Panc1 (cell line): ENCODE data around the gene SKAP1.

Experiments used
- POLR2AphosphoS5 ChIP-seq: IDR thresholded peaks from 2 replicates; pipeline ENCODE4 v1.6.1; 2012; ENCODE audit warnings: mild to moderate bottlenecking, low read depth, low read length, moderate library complexity
- SIN3A ChIP-seq: IDR thresholded peaks from 2 replicates; pipeline ENCODE4 v1.6.1; 2012; ENCODE audit warnings: low read depth, mild to moderate bottlenecking, low read length, moderate library complexity, borderline replicate concordance; ENCODE audit not compliant: insufficient read depth
- TCF7L2 ChIP-seq: IDR thresholded peaks from 2 replicates; pipeline ENCODE4 v1.6.1; 2011; ENCODE audit warnings: mild to moderate bottlenecking, low read depth, low read length, inconsistent platforms
- TF ChIP-seq, protein P1 (sequence below): fragments of 450-650 bp; IDR thresholded peaks from 2 replicates; pipeline ENCODE4 v1.5.1; 2017; ENCODE audit warnings: mild to moderate bottlenecking
- TF ChIP-seq, protein P2 (sequence below), 2 experiments: IDR thresholded peaks; 2 replicates each; pipeline ENCODE4 v1.6.1; 2011 to 2012; ENCODE audit warnings: low read depth in 2 of 2, control low read depth in 1 of 2, low read length in 1 of 2, mild to moderate bottlenecking in 1 of 2, moderate library complexity in 1 of 2; ENCODE audit not compliant: insufficient read depth in 1 of 2

DNA sequence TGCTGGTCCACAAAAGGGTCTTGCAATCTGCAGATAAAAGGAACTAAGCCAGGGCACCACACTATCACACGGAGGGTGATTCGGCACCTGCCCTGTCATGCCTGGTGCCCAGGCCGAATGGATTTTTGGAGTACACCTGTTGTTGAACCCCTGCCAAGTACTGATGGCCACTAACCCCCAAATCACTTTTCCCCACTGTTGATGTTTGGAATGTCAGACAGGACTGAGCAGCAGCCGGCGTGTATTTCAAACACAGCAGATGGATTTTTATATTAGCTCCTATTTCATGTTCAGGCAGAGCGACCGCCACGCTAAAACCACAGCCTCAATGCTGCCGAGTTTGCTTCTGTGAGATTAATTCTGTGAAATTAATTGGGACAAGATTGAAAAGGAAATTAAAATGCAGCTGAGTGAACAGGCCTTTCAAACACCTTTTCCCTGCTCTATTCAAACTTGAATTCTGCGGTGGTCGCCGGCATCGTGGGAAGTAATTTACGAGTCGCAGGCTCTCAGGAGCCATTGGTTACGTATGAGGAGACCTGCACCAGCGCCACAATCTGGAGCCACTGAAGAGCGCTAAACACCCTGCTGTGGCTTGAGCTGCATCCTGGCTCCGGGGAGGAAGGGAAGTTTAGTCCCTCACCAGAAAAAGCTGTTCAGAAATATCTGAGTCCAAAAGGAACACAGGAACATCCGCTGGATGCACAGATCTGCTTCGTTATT lies 274.0 kb downstream of the SKAP1 start:
- TF ChIP-seq, protein P1, sequence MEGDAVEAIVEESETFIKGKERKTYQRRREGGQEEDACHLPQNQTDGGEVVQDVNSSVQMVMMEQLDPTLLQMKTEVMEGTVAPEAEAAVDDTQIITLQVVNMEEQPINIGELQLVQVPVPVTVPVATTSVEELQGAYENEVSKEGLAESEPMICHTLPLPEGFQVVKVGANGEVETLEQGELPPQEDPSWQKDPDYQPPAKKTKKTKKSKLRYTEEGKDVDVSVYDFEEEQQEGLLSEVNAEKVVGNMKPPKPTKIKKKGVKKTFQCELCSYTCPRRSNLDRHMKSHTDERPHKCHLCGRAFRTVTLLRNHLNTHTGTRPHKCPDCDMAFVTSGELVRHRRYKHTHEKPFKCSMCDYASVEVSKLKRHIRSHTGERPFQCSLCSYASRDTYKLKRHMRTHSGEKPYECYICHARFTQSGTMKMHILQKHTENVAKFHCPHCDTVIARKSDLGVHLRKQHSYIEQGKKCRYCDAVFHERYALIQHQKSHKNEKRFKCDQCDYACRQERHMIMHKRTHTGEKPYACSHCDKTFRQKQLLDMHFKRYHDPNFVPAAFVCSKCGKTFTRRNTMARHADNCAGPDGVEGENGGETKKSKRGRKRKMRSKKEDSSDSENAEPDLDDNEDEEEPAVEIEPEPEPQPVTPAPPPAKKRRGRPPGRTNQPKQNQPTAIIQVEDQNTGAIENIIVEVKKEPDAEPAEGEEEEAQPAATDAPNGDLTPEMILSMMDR: no peak
- TF ChIP-seq POLR2AphosphoS5 (no peak), TCF7L2 (no peak), SIN3A (no peak)
- TF ChIP-seq, protein P2, sequence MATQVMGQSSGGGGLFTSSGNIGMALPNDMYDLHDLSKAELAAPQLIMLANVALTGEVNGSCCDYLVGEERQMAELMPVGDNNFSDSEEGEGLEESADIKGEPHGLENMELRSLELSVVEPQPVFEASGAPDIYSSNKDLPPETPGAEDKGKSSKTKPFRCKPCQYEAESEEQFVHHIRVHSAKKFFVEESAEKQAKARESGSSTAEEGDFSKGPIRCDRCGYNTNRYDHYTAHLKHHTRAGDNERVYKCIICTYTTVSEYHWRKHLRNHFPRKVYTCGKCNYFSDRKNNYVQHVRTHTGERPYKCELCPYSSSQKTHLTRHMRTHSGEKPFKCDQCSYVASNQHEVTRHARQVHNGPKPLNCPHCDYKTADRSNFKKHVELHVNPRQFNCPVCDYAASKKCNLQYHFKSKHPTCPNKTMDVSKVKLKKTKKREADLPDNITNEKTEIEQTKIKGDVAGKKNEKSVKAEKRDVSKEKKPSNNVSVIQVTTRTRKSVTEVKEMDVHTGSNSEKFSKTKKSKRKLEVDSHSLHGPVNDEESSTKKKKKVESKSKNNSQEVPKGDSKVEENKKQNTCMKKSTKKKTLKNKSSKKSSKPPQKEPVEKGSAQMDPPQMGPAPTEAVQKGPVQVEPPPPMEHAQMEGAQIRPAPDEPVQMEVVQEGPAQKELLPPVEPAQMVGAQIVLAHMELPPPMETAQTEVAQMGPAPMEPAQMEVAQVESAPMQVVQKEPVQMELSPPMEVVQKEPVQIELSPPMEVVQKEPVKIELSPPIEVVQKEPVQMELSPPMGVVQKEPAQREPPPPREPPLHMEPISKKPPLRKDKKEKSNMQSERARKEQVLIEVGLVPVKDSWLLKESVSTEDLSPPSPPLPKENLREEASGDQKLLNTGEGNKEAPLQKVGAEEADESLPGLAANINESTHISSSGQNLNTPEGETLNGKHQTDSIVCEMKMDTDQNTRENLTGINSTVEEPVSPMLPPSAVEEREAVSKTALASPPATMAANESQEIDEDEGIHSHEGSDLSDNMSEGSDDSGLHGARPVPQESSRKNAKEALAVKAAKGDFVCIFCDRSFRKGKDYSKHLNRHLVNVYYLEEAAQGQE (IDR thresholded peaks at IDR 0.05; ENCODE audit: insufficient read depth in 1 of 2, low read depth in 2 of 2, low read length in 1 of 2): no peak
